ENCODE measurements around the gene ZC3HAV1L.
A peak's percentile ranks its signal among the peaks of the same experiment; 100 is the strongest.
"Not testable (repeated sequence)": the region's sequence is repeated elsewhere in the genome, so short reads cannot be mapped to it uniquely, and the experiment has no call there.

The ZC3HAV1L gene

DNA sequence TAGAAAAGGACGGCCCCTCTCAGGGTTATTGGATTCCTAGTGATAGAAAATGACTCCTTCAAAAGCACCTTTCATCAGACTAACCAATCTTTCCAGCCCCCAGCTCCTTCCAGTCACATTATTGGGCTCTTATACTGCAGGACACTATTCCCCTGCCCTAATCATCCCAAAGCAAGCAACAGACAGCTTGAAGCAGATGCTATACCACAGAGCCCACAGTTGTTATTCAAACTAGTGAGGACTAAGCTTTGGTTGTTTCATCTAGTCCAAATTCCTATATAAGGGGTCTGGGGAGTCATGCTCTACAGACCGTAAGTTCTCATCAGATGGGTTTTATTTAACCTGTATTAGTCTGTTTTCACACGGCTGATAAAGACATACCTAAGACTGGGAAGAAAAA, 24.5 kb downstream of the ZC3HAV1L start:
- DNase-seq, result no peak

GRCh38 chr7:139004321-139005090, 31.3 kb downstream of the ZC3HAV1L start:
- DNase-seq, result peak in 1 of 3 experiments; percentile 48

- DNase-seq, result no peak
These were observed 36.4 kb downstream of the ZC3HAV1L start for GRCh38 chr7:138999414-138999813.

DNA sequence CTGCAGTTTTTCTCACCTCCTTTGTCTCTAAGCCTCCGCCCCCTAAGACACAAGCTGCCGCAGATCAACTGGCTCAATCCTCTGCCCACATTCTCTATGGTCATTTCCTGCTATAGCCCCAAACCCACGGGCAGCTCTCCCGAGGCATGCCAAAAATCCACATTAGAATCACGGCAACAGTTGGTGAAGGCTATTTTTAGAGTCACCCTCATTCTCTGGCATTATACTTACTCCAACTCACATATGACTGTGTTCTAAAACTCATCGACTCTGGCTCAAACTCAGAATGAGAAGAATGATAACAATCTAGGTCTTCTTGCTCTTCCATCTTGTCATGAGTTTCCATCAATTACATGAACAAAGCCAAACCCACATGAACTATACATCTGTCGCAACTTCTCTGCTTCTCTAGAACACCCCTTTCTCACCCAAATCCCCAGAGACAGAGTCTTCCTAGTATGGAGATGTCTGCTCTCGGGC, 43.8 kb downstream of the ZC3HAV1L start:
- no peak for DNase-seq

DNA sequence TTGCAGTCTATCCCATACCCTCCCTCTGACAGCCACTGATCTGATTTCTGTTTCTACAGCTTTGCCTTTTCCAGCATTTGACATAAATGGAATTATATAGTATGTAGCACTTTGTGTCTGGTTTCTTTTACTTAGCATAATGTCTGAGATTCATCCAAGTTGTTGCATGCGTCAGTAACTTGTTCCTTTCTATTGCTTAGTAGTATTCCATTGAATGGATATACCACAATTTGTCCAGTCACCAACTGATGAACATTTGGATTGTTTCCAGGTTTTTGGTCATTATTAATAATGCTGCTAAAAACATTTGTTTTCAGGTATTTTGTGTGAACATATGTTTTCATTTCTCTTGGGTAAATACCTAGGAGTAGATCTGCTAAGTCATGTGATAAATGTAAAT, 48.2 kb downstream of the ZC3HAV1L start:
- DNase-seq, result no peak

- DNase-seq, result no peak
These were observed 53.6 kb downstream of the ZC3HAV1L start for GRCh38 chr7:138982204-138982623.

DNA sequence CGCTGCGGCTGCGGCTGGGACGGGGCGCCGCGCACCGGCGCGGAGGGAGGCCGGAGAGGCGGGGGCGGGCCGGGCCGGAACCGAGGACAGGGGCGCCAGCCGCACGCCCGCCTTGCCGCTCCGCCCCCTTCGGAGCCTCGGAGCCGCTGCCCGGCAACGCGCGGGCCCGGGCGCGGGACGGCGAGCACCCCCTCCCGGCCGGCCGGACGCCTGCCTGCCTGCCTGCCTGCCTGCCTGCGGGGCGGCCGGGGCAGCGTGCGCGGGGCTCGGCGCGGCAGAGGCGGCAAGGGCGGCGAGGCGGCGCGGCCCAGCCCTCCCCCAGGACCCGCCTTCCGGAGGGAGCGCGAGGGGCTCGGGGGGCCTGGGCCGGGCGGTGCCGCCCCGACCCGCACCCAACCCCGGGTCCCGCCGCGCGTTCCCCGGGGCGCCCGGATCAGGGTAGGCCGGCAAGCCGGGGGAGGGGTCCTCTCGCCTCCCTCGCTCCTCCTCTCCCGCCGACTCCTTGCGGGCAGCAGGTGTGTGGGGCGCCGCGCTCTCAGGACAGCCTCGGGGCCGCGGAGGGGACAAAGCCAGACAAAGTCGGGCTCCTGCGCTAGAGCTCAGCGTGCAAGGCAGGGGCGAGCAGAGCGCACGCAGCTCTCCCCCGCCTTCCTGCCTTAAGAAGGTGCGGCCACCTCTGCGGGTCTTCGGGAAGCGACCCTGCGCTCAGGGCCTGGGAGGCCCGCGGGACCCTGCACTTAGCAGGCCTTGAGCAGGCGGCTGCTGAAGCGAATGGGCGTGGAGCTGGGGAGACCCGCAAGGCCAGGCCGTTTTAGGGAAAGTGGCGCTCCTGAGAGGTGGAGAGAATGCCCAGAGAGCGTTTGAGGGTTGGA, 54.3 kb downstream of the ZC3HAV1L start, which contains the start of gene KIAA1549:
Gene KIAA1549, minus strand, starts transcription at position 58 of the 872 bp plus-strand sequence. CDS start 120 bp downstream, outside the sequence.
- peak; percentile 86 to 91 (median 86) for DNase-seq

GRCh38 chr7:138980563-138981291, 55.1 kb downstream of the ZC3HAV1L start:
- DNase-seq, result peak; percentile 28 to 77 (median 68)

GRCh38 chr7:138979988-138980562, 55.8 kb downstream of the ZC3HAV1L start:
- DNase-seq, result peak; percentile 38 to 72 (median 40)

- DNase-seq, result peak in 1 of 3 experiments; percentile 46
These were observed 56.4 kb downstream of the ZC3HAV1L start for GRCh38 chr7:138979226-138979979.

DNA sequence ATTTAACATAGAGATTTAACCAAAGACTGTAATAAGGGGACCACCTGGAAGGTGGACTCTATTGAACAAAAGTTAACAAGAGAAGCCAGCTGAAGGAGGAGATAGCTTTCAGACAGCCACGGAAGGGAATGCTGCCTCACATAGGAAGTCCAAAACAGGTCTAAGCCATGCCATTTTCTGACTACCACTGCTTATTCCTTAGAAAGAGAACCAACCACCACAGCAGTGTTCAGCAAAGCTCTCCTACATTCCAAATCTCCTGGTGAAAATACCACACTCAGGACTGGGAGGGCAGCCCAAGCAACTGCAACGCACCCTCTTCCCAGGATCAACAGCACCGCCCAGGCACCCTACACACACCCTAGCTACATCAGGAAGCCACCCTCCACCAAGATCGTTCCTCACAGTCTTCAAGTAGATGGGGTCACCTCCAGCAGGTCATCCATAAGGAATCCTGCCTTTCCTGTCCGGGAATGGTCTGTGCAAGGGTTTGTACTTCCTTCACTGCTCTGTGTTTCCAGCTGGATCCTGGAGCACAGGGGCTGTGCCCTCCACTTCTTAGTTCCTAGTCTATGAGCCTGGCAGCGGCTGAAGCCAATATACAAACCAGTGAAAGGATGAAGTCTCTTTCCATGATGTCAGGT, 57.2 kb downstream of the ZC3HAV1L start:
- no peak for DNase-seq

- not testable (repeated sequence) for DNase-seq
These were observed 59.7 kb downstream of the ZC3HAV1L start for GRCh38 chr7:138976161-138976560.
